Stimulated activated naive CD8-positive, alpha-beta T cell treated with anti-CD3 and anti-CD28 coated beads, Interleukin-15, amount 100 ng/mL, for 72 hours (primary cell): Measurements from ENCODE around the gene CSRP2.

Source experiments
- ATAC-seq: fragments of 150-1000 bp; cut with Tn5 transposase; 2 replicates; pipeline ENCODE4 v1.10.0; 2021; ENCODE audit warnings: mild to moderate bottlenecking, moderate library complexity
- DNase-seq, 2 donors: peaks; one replicate each; pipeline ENCODE4 v3.0.0; 2021 to 2022
- H3K27ac Mint-ChIP-seq, 2 donors: one replicate each; pipeline ENCODE4 v1.8.0; 2022; ENCODE audit warnings: mild to moderate bottlenecking in 2 of 2, mixed read lengths in 2 of 2, moderate library complexity in 2 of 2
- H3K27me3 Mint-ChIP-seq: one replicate; pipeline ENCODE4 v1.8.0; 2022; ENCODE audit warnings: mixed read lengths
- H3K4me1 Mint-ChIP-seq: one replicate; pipeline ENCODE4 v1.8.0; 2022; ENCODE audit warnings: mild to moderate bottlenecking, mixed read lengths
- H3K4me3 Mint-ChIP-seq, 2 donors: one replicate each; pipeline ENCODE4 v1.8.0; 2022; ENCODE audit warnings: mild to moderate bottlenecking in 2 of 2, mixed read lengths in 2 of 2, moderate library complexity in 1 of 2
- H3K9me3 Mint-ChIP-seq, 2 donors: one replicate each; pipeline ENCODE4 v1.8.0; 2022; ENCODE audit warnings: mixed read lengths in 2 of 2

The CSRP2 gene

GRCh38 chr12:76878099-76878898, 520 bp downstream of the CSRP2 start:
- DNase-seq: peak; percentile 30 to 51
- peak overlapping the region in 1 of 2 donors; percentile 87 for H3K27ac Mint-ChIP-seq
- no peaks in the 10 kb centered on the region for H3K9me3 Mint-ChIP-seq
- peaks cover 17% of the 10 kb centered on the region for H3K4me1 Mint-ChIP-seq
- ATAC-seq: peak; percentile 77
- peak overlapping the region; percentile 88 to 99 for H3K4me3 Mint-ChIP-seq
- H3K27me3 Mint-ChIP-seq: peaks cover 82% of the 10 kb centered on the region

- H3K27me3 Mint-ChIP-seq: peaks cover 75% of the 10 kb centered on the region
- peaks cover 17% of the 10 kb centered on the region for H3K4me1 Mint-ChIP-seq
- ATAC-seq: no peak
- no peak overlapping the region for H3K4me3 Mint-ChIP-seq
- no peaks in the 10 kb centered on the region for H3K9me3 Mint-ChIP-seq
- H3K27ac Mint-ChIP-seq: no peak overlapping the region
- DNase-seq: no peak
Observed at GRCh38 chr12:76876696-76877229, 2.1 kb downstream of the CSRP2 start.

- H3K9me3 Mint-ChIP-seq: no peaks in the 10 kb centered on the region
- H3K27me3 Mint-ChIP-seq: peaks cover 59% of the 10 kb centered on the region
- no peak overlapping the region for H3K4me3 Mint-ChIP-seq
- ATAC-seq (no peak), DNase-seq (no peak)
- H3K27ac Mint-ChIP-seq: no peak overlapping the region
- H3K4me1 Mint-ChIP-seq: peaks cover 15% of the 10 kb centered on the region
Observed at GRCh38 chr12:76874491-76875190, 4.2 kb downstream of the CSRP2 start.

DNA sequence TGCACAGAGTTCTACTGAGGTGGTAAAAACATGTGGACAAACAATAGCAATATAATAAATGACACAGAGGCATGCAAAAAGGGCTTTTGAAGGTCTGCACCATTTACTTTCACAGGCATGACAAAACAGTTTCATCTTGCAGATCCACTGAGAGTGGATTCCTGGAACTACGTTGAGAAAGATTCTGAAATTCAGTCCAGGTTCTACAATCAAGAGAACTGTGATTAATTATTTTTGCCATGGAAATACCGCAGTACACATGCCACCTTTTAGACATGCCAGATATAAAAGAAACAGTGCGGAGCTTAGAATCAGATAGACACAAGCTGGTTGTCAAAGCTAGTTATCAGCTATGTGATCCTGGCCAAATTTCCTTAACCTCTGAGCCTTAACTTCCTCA, 4.8 kb downstream of the CSRP2 start:
- Mint-ChIP-seq H3K4me3 (no peak overlapping the region), H3K9me3 (no peaks in the 10 kb centered on the region), H3K27me3 (peaks cover 56% of the 10 kb centered on the region), H3K27ac (no peak overlapping the region), H3K4me1 (peaks cover 9% of the 10 kb centered on the region)
- DNase-seq (no peak), ATAC-seq (no peak)

- H3K27me3 Mint-ChIP-seq: peaks cover 43% of the 10 kb centered on the region
- DNase-seq (no peak), ATAC-seq (no peak)
- H3K4me3 Mint-ChIP-seq: no peak overlapping the region
- H3K4me1 Mint-ChIP-seq: no peaks in the 10 kb centered on the region
- no peak overlapping the region for H3K27ac Mint-ChIP-seq
- no peaks in the 10 kb centered on the region for H3K9me3 Mint-ChIP-seq
Observed at GRCh38 chr12:76872415-76872814, 6.4 kb downstream of the CSRP2 start.

GRCh38 chr12:76871742-76872141, 7.1 kb downstream of the CSRP2 start:
- DNase-seq (no peak), ATAC-seq (no peak)
- H3K27me3 Mint-ChIP-seq: peaks cover 40% of the 10 kb centered on the region
- no peaks in the 10 kb centered on the region for H3K9me3 Mint-ChIP-seq
- H3K4me3 Mint-ChIP-seq: no peak overlapping the region
- H3K27ac Mint-ChIP-seq: no peak overlapping the region
- no peaks in the 10 kb centered on the region for H3K4me1 Mint-ChIP-seq

GRCh38 chr12:76871082-76871481, 7.7 kb downstream of the CSRP2 start:
- ATAC-seq: no peak
- Mint-ChIP-seq H3K27me3 (peaks cover 40% of the 10 kb centered on the region), H3K27ac (no peak overlapping the region), H3K9me3 (no peaks in the 10 kb centered on the region), H3K4me3 (no peak overlapping the region), H3K4me1 (no peaks in the 10 kb centered on the region)
- no peak for DNase-seq

GRCh38 chr12:76866726-76867125, 12.1 kb downstream of the CSRP2 start:
- DNase-seq: no peak
- Mint-ChIP-seq H3K27ac (no peak overlapping the region), H3K27me3 (peaks cover 32% of the 10 kb centered on the region), H3K4me3 (no peak overlapping the region), H3K4me1 (peaks cover 5% of the 10 kb centered on the region), H3K9me3 (no peaks in the 10 kb centered on the region)
- no peak for ATAC-seq

- peaks cover 5% of the 10 kb centered on the region for H3K4me1 Mint-ChIP-seq
- no peak overlapping the region for H3K27ac Mint-ChIP-seq
- ATAC-seq (no peak), DNase-seq (no peak)
- no peaks in the 10 kb centered on the region for H3K9me3 Mint-ChIP-seq
- H3K4me3 Mint-ChIP-seq: no peak overlapping the region
- H3K27me3 Mint-ChIP-seq: peaks cover 32% of the 10 kb centered on the region
Observed at GRCh38 chr12:76866151-76866567, 12.7 kb downstream of the CSRP2 start.

DNA sequence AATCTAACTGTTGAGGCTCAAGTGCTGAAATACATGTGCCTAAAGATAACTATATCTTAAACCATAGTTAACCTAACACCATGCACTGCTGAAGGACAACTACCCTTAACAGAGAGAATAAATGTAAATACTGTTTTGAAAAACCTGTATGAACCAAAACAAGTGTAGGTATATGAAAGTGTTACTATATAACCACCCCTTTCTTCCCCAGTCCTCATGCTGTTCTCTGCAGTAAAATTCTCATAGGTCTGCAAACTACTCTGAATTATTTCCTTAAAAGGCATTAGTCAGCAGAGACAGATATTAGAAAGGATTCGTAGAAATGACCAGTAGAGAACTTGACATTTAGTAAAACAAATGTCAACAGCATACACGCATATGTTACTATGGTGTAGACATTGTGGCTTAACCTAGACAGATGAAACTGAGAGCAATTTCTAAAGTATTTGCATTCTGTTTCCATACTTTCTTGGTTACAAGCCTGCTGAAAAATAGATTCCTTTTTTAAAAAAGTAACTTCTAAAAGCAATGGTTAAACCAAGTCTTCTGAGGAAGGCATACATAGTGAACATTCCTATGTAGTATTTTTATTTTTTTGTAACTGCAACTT, 13.9 kb downstream of the CSRP2 start:
- no peaks in the 10 kb centered on the region for H3K9me3 Mint-ChIP-seq
- peaks cover 5% of the 10 kb centered on the region for H3K4me1 Mint-ChIP-seq
- ATAC-seq (no peak), DNase-seq (no peak)
- peaks cover 32% of the 10 kb centered on the region for H3K27me3 Mint-ChIP-seq
- no peak overlapping the region for H3K4me3 Mint-ChIP-seq
- no peak overlapping the region for H3K27ac Mint-ChIP-seq

DNA sequence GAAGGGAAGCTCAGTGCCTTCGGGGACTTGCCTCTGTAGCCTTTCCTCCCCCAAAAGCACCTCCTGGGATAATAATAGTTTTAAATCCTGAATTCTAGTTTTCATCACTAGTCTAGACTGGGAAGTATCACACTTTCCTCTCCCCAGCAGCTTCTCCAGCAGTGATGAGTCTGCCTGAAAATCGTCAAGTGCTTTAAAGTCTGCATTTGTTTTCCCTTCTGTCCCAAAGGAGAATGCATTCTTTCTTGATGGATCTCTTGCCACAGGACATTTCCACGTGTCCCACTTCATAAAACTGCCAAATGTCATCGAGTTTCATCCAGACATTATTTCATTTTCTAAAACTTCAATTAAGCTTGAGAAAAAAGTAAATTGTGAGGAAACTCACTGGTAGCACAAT, 15.0 kb downstream of the CSRP2 start:
- DNase-seq: no peak
- Mint-ChIP-seq H3K27me3 (peaks cover 27% of the 10 kb centered on the region), H3K27ac (no peak overlapping the region), H3K4me1 (peaks cover 5% of the 10 kb centered on the region), H3K4me3 (no peak overlapping the region), H3K9me3 (no peaks in the 10 kb centered on the region)
- ATAC-seq: no peak

- Mint-ChIP-seq H3K9me3 (no peaks in the 10 kb centered on the region), H3K4me3 (no peak overlapping the region)
- ATAC-seq: no peak
Observed at GRCh38 chr12:76863005-76863670, 15.7 kb downstream of the CSRP2 start.

GRCh38 chr12:76860256-76860655, 18.6 kb downstream of the CSRP2 start:
- DNase-seq (no peak), ATAC-seq (no peak)
- Mint-ChIP-seq H3K4me1 (no peaks in the 10 kb centered on the region), H3K27me3 (peaks cover 8% of the 10 kb centered on the region), H3K27ac (no peak overlapping the region), H3K4me3 (no peak overlapping the region), H3K9me3 (peaks cover 5 to 7% of the 10 kb centered on the region in 2 donors)

More at GRCh38 chr12:76863005-76863670, 15.7 kb downstream of the CSRP2 start:
- no peak for DNase-seq
- no peak overlapping the region for H3K27ac Mint-ChIP-seq
- peaks cover 5% of the 10 kb centered on the region for H3K4me1 Mint-ChIP-seq
- H3K27me3 Mint-ChIP-seq: peaks cover 27% of the 10 kb centered on the region

GRCh38 chr12:76859611-76860010, 19.2 kb downstream of the CSRP2 start:
- Mint-ChIP-seq H3K4me3 (no peak overlapping the region), H3K27me3 (peaks cover 8% of the 10 kb centered on the region), H3K9me3 (peaks cover 5 to 7% of the 10 kb centered on the region in 2 donors), H3K4me1 (no peaks in the 10 kb centered on the region), H3K27ac (no peak overlapping the region)
- no peak for DNase-seq
- no peak for ATAC-seq

DNA sequence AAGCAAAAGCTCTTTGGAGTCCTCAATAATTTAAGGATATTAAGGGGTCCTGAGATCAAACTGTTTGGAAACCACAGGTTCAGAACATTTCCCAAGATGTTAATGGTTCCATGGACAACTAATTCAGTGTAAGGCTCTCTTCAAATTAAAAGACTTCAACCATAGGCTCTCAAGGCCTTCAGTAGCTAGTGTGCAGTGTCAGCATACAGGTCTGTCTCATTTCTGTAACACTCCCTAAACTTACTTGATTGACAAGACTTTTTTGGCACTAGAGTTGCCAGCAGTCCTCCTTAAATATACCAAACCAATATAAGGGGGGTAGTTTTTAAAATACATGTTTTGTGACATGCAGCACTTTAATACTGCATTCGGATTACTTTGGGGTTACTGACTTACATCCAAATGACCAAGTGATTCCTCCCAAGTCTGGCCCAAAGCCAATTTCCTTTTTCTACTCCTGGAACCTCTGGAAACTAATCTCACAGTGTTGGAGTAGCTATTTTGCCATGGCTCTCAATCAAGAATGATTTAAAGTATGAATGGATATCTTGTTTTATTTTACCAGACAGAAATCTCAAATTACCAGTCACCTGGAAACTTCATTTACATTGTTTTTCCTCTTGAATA, 22.7 kb downstream of the CSRP2 start:
- Mint-ChIP-seq H3K4me3 (no peak overlapping the region), H3K4me1 (no peaks in the 10 kb centered on the region), H3K9me3 (peaks cover 5 to 7% of the 10 kb centered on the region in 2 donors), H3K27ac (no peak overlapping the region), H3K27me3 (no peaks in the 10 kb centered on the region)
- DNase-seq (no peak), ATAC-seq (no peak)
